G401.6 (cell line): ENCODE results near the gene U2SURP.

Experiments used
- FAIRE-seq: peaks from 2 replicates; lab custom pipeline; 2012; peaks lifted over from hg19 to GRCh38; lab: Jason Lieb, UNC

The U2SURP gene

DNA sequence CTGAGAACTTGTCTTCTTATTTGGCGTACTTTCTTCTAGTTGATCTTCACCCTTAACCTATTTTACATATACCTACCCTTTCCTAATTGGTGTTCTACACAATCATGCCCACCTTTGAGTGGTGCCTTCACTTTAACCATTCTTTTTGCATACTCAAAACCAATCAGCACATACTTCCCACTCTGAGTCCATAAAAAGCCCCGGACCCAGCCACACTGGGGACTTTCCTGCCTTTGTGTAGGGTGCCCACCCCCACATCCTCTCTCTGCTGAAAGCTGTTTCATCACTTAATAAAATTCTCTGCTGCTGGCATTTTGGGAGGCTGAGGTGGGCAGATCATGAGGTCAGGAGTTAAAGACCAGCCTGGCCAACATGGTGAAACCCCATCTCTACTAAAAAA, 102.3 kb downstream of the U2SURP start:
- FAIRE-seq: no peak

DNA sequence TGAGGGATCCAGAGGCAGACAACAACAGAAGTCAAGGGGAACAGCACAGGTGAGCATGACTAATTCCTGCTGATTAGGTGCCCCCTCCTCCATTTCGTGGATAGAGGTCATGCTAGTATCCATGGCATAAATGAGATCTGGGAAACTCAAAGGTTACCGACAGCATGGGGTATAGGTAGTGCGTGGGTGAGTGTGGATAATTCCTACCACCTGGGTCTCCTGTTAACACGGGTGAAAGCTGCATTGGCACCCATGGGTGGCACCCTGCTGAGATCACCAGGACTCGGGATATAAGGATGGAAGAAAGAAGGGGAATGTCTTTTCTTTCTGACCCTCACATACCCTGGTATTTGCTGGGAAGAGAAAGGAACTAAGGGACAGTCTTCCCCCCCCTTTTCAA, 103.8 kb downstream of the U2SURP start:
- no peak for FAIRE-seq

DNA sequence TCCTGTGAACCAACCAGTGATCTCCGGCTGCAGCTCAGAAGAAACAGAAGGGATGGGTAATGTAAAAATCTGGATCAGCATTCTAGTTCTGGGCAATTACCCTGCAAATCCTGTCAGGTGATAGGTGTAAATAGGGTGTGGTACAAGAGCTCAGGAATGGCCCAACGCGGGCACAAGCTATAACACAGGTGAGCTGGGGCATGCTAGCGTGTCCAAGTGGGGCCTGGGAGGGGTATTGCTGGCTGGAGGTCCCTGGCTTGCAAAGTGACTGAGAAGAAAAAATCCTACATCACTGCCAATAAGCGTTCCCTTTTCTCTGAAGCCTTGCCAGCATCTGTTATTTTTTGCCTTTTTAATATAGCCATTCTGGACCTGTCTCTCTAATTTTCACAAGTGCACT, 108.5 kb downstream of the U2SURP start:
- FAIRE-seq: no peak
